H1 (cell line): Measurements from ENCODE around the gene SLC35F3. TPM values are rescaled to one million over a fixed set of nuclear protein-coding genes. Genes with fewer than 3 reads are reported as not detected.

ENCODE experiments used
- KDM4A ChIP-seq: IDR thresholded peaks from one replicate; pipeline ENCODE4 v1.7.1; 2012; ENCODE audit warnings: low read depth, mild to moderate bottlenecking, moderate library complexity, low read length, inconsistent platforms; ENCODE audit not compliant: severe bottlenecking
- NANOG ChIP-seq: IDR thresholded peaks from 2 replicates; pipeline ENCODE4 v1.6.1; 2011; ENCODE audit warnings: low read length, low read depth, mild to moderate bottlenecking, inconsistent platforms; ENCODE audit not compliant: insufficient read depth, poor library complexity, severe bottlenecking
- NRF1 ChIP-seq: IDR thresholded peaks from 2 replicates; pipeline ENCODE4 v1.6.1; 2011; ENCODE audit warnings: mild to moderate bottlenecking, low read depth, low read length, improper control_type of control experiment
- PHF8 ChIP-seq: fragments of 200-600 bp; sonication (generic); conservative IDR thresholded peaks from 2 replicates; pipeline ENCODE4 v1.7.1; 2012; ENCODE audit warnings: low read depth, mild to moderate bottlenecking, inconsistent platforms, low read length, moderate library complexity
- POLR2A ChIP-seq, 2 experiments: IDR thresholded peaks; 1 replicate in 1 of 2; 2 replicates in 1 of 2; pipeline ENCODE4 v1.6.1; 2011; ENCODE audit warnings: low read depth in 2 of 2, low read length in 2 of 2, mild to moderate bottlenecking in 2 of 2; ENCODE audit errors: control extremely low read depth in 1 of 2
- POU5F1 ChIP-seq: IDR thresholded peaks from 2 replicates; pipeline ENCODE4 v1.6.1; 2011; ENCODE audit warnings: low read depth, mild to moderate bottlenecking, low read length, moderate library complexity
- SIX5 ChIP-seq: IDR thresholded peaks from 2 replicates; pipeline ENCODE4 v1.6.1; 2011; ENCODE audit warnings: mild to moderate bottlenecking, low read depth, low read length
- SP2 ChIP-seq: IDR thresholded peaks from 2 replicates; pipeline ENCODE4 v1.6.1; 2012; ENCODE audit warnings: mild to moderate bottlenecking, low read length, inconsistent platforms
- ZNF274 ChIP-seq: IDR thresholded peaks from 2 replicates; pipeline ENCODE4 v1.7.0; 2012; ENCODE audit warnings: low read length, borderline replicate concordance; ENCODE audit errors: extremely low read depth
- polyA plus RNA-seq, 7 experiments: library from polyadenylated mRNA; depleted of rRNA in 3 of 7; stranded (reverse) in 5 of 7; unstranded in 2 of 7; fragments of >200 nt in 5 of 7; fragments of 200-250 nt in 2 of 7; gene quantifications; 1 replicate in 5 of 7; 2 replicates in 1 of 7; 4 replicates in 1 of 7; pipeline versions ENCODE4 v1.2.1 to v1.2.3, GENCODE V29; 2011 to 2013; ENCODE audit warnings: missing spikeins in 2 of 7, mixed read lengths in 2 of 7
- total RNA-seq: library from RNA; stranded (reverse); fragmentation: NEBNext Ultra II Directional; extraction: Animal tissue kit (Norgen Biotek cat#: 25700); gene quantifications from 2 replicates; pipeline ENCODE4 v1.2.1, GENCODE V29; 2021
- TF ChIP-seq, protein P1 (sequence below): fragments of 300-600 bp; sonication (generic); IDR thresholded peaks from 2 replicates; pipeline ENCODE4 v1.7.1; 2012; ENCODE audit warnings: low read length, moderate library complexity, mild to moderate bottlenecking, inconsistent platforms; ENCODE audit not compliant: insufficient replicate concordance

SLC35F3 gene
- total and polyA plus RNA-seq, 2 of the 8 experiments (the other 6 are each of a cell fraction or from before 2014, with no cell fraction given), result 0.78 to 1.2 TPM

DNA sequence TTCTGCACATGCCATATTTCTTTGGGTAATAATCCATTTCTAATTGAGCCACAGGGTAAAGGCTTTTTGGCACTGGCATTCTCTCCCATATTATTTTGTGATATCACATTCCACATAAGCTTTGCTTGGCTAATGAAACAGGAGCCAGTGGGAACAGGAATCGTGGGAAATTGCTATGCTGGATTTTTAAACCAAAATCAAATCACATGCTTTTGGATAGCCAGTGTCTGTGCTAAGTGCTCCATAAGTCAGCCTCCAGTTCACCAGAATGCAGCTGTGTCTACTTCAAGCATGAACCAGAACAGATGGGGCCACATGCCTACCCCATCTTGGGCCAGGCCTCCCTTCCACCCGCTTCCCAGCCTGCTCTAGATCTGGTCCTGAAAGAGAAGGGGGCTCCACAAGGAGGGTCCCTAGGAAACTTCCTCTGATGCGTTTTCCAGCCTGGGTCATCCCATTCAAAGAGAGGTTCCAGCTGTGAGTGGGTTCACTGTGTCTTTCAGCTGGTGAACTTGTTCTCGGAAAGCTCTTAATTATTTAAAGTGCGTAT, 337.5 kb downstream of the SLC35F3 start (continued):
- TF ChIP-seq, protein P1, sequence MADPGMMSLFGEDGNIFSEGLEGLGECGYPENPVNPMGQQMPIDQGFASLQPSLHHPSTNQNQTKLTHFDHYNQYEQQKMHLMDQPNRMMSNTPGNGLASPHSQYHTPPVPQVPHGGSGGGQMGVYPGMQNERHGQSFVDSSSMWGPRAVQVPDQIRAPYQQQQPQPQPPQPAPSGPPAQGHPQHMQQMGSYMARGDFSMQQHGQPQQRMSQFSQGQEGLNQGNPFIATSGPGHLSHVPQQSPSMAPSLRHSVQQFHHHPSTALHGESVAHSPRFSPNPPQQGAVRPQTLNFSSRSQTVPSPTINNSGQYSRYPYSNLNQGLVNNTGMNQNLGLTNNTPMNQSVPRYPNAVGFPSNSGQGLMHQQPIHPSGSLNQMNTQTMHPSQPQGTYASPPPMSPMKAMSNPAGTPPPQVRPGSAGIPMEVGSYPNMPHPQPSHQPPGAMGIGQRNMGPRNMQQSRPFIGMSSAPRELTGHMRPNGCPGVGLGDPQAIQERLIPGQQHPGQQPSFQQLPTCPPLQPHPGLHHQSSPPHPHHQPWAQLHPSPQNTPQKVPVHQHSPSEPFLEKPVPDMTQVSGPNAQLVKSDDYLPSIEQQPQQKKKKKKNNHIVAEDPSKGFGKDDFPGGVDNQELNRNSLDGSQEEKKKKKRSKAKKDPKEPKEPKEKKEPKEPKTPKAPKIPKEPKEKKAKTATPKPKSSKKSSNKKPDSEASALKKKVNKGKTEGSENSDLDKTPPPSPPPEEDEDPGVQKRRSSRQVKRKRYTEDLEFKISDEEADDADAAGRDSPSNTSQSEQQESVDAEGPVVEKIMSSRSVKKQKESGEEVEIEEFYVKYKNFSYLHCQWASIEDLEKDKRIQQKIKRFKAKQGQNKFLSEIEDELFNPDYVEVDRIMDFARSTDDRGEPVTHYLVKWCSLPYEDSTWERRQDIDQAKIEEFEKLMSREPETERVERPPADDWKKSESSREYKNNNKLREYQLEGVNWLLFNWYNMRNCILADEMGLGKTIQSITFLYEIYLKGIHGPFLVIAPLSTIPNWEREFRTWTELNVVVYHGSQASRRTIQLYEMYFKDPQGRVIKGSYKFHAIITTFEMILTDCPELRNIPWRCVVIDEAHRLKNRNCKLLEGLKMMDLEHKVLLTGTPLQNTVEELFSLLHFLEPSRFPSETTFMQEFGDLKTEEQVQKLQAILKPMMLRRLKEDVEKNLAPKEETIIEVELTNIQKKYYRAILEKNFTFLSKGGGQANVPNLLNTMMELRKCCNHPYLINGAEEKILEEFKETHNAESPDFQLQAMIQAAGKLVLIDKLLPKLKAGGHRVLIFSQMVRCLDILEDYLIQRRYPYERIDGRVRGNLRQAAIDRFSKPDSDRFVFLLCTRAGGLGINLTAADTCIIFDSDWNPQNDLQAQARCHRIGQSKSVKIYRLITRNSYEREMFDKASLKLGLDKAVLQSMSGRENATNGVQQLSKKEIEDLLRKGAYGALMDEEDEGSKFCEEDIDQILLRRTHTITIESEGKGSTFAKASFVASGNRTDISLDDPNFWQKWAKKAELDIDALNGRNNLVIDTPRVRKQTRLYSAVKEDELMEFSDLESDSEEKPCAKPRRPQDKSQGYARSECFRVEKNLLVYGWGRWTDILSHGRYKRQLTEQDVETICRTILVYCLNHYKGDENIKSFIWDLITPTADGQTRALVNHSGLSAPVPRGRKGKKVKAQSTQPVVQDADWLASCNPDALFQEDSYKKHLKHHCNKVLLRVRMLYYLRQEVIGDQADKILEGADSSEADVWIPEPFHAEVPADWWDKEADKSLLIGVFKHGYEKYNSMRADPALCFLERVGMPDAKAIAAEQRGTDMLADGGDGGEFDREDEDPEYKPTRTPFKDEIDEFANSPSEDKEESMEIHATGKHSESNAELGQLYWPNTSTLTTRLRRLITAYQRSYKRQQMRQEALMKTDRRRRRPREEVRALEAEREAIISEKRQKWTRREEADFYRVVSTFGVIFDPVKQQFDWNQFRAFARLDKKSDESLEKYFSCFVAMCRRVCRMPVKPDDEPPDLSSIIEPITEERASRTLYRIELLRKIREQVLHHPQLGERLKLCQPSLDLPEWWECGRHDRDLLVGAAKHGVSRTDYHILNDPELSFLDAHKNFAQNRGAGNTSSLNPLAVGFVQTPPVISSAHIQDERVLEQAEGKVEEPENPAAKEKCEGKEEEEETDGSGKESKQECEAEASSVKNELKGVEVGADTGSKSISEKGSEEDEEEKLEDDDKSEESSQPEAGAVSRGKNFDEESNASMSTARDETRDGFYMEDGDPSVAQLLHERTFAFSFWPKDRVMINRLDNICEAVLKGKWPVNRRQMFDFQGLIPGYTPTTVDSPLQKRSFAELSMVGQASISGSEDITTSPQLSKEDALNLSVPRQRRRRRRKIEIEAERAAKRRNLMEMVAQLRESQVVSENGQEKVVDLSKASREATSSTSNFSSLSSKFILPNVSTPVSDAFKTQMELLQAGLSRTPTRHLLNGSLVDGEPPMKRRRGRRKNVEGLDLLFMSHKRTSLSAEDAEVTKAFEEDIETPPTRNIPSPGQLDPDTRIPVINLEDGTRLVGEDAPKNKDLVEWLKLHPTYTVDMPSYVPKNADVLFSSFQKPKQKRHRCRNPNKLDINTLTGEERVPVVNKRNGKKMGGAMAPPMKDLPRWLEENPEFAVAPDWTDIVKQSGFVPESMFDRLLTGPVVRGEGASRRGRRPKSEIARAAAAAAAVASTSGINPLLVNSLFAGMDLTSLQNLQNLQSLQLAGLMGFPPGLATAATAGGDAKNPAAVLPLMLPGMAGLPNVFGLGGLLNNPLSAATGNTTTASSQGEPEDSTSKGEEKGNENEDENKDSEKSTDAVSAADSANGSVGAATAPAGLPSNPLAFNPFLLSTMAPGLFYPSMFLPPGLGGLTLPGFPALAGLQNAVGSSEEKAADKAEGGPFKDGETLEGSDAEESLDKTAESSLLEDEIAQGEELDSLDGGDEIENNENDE, result no peak
- TF ChIP-seq POU5F1 (no peak), PHF8 (no peak), KDM4A (no peak), ZNF274 (no peak), NRF1 (no peak), NANOG (no peak), SP2 (no peak), POLR2A (IDR thresholded peaks at IDR 0.05; ENCODE audit: control extremely low read depth in 1 of 2, low read depth in 2 of 2, low read length in 2 of 2) (no peak), SIX5 (no peak)
